ENCODE data around the gene ALK. TPM values are rescaled to one million over a fixed set of nuclear protein-coding genes. Genes with fewer than 3 reads are reported as not detected.

ALK gene
- total RNA-seq, 1 experiment from 2014 or later: 0.07 TPM

DNA sequence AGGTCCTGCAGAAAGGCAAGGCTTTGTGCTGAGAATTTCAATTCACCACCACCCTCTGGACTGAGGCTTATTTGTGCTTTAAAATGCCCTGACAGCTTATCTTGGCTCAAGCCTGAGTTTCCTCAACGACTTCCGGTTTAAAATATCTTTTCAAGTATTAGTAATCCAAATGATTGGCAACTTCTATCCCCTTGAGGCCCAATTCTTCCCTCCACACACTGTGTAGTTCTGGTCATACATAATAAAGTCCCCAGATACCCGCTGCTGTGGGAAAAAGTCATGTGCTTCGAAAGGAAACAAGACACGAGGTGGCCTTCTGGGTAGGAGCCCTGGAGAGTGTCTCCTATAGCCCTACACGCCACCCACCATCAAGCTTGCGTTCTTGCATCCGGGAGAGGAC is 393.4 kb downstream of the ALK start:
- no peak overlapping the region for H3K4me3 Mint-ChIP-seq (ENCODE audit: unreplicated experiment)
- DNase-seq (ENCODE audit: unreplicated experiment): no peak
- no peaks in the 10 kb centered on the region for H3K36me3 Mint-ChIP-seq (ENCODE audit: insufficient read depth, unreplicated experiment)
- H3K27ac Mint-ChIP-seq (ENCODE audit: low read depth, unreplicated experiment): no peak overlapping the region
- H3K27me3 Mint-ChIP-seq (ENCODE audit: insufficient read depth, unreplicated experiment): peaks cover 12% of the 10 kb centered on the region
- POLR2A ChIA-PET: no interaction called here
- H3K9me3 Mint-ChIP-seq (ENCODE audit: unreplicated experiment): no peaks in the 10 kb centered on the region
- BruUV-seq (replicated peaks): no TSS peak
- H3K4me1 Mint-ChIP-seq (ENCODE audit: insufficient read depth, unreplicated experiment): peaks cover 15% of the 10 kb centered on the region
- TF ChIP-seq, protein P1, sequence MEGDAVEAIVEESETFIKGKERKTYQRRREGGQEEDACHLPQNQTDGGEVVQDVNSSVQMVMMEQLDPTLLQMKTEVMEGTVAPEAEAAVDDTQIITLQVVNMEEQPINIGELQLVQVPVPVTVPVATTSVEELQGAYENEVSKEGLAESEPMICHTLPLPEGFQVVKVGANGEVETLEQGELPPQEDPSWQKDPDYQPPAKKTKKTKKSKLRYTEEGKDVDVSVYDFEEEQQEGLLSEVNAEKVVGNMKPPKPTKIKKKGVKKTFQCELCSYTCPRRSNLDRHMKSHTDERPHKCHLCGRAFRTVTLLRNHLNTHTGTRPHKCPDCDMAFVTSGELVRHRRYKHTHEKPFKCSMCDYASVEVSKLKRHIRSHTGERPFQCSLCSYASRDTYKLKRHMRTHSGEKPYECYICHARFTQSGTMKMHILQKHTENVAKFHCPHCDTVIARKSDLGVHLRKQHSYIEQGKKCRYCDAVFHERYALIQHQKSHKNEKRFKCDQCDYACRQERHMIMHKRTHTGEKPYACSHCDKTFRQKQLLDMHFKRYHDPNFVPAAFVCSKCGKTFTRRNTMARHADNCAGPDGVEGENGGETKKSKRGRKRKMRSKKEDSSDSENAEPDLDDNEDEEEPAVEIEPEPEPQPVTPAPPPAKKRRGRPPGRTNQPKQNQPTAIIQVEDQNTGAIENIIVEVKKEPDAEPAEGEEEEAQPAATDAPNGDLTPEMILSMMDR (IDR thresholded peaks at IDR 0.05; ENCODE audit: unreplicated experiment): no peak
- CTCF ChIA-PET: interaction anchor here (0.5 kb wide), 1 partner anchor 1334 kb away, joined by 3 read pairs; no protein-coding TSS in a partner anchor
- intact Hi-C loops (cut with micrococcal nuclease): no loop called here

DNA sequence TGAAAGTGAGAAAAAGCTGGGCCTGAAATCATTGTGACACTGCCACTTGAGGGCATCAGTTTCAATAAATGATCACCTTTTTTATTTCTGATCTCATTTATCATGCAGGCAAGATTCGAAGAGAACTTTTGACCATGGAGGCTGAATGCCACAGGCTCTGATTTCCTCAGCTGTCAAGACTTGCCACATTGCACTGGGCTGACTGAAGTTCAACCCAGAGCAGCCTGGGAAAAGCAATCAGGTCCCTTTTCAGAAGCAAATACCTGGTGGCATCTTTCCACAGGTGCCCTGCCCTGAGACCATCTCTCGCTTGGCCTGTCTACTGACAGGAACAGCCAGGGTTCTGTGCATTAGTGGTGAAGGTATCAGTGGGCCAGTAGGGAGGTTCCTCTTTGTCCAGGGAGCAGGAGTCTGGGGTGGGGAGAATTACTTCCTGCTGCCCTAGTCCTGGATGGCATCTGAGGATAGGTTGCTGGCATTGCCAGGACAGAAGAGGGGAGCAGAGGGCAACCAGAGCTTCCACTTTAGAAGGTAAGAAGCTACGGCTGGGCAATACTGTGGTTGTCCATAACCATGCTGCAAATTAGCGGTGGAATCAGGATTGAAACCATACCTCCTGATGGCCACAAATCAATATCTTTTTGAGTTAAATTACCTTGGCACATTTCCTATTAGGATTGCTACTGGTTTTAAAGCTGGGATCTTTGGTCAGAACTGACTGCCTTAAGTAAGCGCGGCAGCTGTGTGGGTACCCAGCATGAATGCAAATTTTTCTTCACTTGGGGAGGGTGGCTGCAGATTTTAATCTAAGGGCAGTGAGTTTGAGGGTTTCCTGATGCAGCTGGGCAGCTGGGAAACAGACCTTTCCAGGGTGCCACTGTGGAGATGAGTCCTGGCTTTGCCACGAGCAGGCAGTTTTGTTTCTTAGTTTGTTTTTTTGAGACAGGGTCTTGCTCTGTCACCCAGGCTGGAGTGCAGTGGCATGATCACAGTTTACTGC is 394.5 kb downstream of the ALK start:
- H3K4me1 Mint-ChIP-seq (ENCODE audit: insufficient read depth, unreplicated experiment): peaks cover 21% of the 10 kb centered on the region
- BruUV-seq (replicated peaks): no TSS peak
- no peaks in the 10 kb centered on the region for H3K9me3 Mint-ChIP-seq (ENCODE audit: unreplicated experiment)
- H3K27me3 Mint-ChIP-seq (ENCODE audit: insufficient read depth, unreplicated experiment): peaks cover 12% of the 10 kb centered on the region
- no peak for DNase-seq (ENCODE audit: unreplicated experiment)
- no peaks in the 10 kb centered on the region for H3K36me3 Mint-ChIP-seq (ENCODE audit: insufficient read depth, unreplicated experiment)
- TF ChIP-seq, protein P1 (IDR thresholded peaks at IDR 0.05; ENCODE audit: unreplicated experiment): no peak
- POLR2A ChIA-PET: interaction anchor here (0.5 to 0.6 kb wide), 2 partner anchors 288 to 304 kb away, joined by 3 read pairs; no protein-coding TSS in a partner anchor
- intact Hi-C loops (cut with micrococcal nuclease): no loop called here
- no peak overlapping the region for H3K4me3 Mint-ChIP-seq (ENCODE audit: unreplicated experiment)
- no peak overlapping the region for H3K27ac Mint-ChIP-seq (ENCODE audit: low read depth, unreplicated experiment)
- CTCF ChIA-PET: no interaction called here

DNA sequence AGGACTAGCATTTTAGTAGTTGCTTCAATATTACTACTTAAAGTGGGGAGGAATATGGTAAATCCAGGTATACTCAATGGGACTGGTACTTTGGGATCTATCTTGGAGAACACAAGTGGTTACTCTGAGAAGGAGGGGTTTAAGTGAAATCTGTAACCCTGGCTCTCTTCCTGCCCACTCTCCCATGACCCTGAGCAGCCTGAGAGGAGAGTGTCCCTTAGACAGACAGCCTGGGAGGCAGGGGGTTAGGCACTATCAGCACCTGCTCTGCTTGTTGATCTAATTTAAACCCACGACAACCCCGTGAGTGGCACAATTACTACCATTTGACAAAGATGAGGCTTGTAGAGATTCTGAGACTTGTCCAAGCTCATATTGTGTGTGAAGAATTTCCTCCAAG is 395.5 kb downstream of the ALK start:
- DNase-seq (ENCODE audit: unreplicated experiment): no peak
- BruUV-seq (replicated peaks): no TSS peak
- TF ChIP-seq, protein P1 (IDR thresholded peaks at IDR 0.05; ENCODE audit: unreplicated experiment): no peak
- CTCF ChIA-PET: interaction anchor here (0.7 kb wide), 1 partner anchor 160 kb away, joined by 5 read pairs; no protein-coding TSS in a partner anchor
- Mint-ChIP-seq H3K4me1 (ENCODE audit: insufficient read depth, unreplicated experiment) (peaks cover 21% of the 10 kb centered on the region), H3K27me3 (ENCODE audit: insufficient read depth, unreplicated experiment) (peaks cover 12% of the 10 kb centered on the region), H3K4me3 (ENCODE audit: unreplicated experiment) (no peak overlapping the region), H3K27ac (ENCODE audit: low read depth, unreplicated experiment) (no peak overlapping the region), H3K9me3 (ENCODE audit: unreplicated experiment) (no peaks in the 10 kb centered on the region), H3K36me3 (ENCODE audit: insufficient read depth, unreplicated experiment) (no peaks in the 10 kb centered on the region)
- intact Hi-C loops (cut with micrococcal nuclease): no loop called here
- POLR2A ChIA-PET: no interaction called here

DNA sequence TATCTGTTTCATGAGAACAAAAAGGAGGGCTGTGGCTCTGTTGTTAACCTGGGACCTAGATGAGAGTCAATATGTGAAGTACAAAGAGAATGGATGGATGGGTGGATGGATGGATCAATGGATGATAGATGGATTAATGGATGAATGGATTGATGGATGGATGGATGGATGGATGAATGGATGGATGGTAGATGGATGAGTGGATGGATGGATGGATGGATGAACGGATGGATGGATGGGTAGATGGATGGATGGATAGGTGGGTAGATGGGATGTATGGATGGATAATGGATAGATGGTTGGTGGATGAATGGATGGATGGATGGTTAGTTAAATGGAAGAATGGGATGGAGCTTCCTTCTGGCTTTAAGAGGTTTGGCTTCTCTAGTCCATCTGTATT is 396.7 kb downstream of the ALK start:
- H3K36me3 Mint-ChIP-seq (ENCODE audit: insufficient read depth, unreplicated experiment): no peaks in the 10 kb centered on the region
- TF ChIP-seq, protein P1 (IDR thresholded peaks at IDR 0.05; ENCODE audit: unreplicated experiment): no peak

More for the DNA sequence above, 396.7 kb downstream of the ALK start:
- no TSS peak for BruUV-seq (replicated peaks)
- no peaks in the 10 kb centered on the region for H3K9me3 Mint-ChIP-seq (ENCODE audit: unreplicated experiment)
- H3K4me1 Mint-ChIP-seq (ENCODE audit: insufficient read depth, unreplicated experiment): peaks cover 30% of the 10 kb centered on the region
- no peak overlapping the region for H3K4me3 Mint-ChIP-seq (ENCODE audit: unreplicated experiment)
- H3K27ac Mint-ChIP-seq (ENCODE audit: low read depth, unreplicated experiment): no peak overlapping the region
- CTCF ChIA-PET: interaction anchor here (0.6 to 0.9 kb wide), 2 partner anchors 17 to 39 kb away, joined by 3 read pairs; no protein-coding TSS in a partner anchor
- POLR2A ChIA-PET: no interaction called here
- peaks cover 12% of the 10 kb centered on the region for H3K27me3 Mint-ChIP-seq (ENCODE audit: insufficient read depth, unreplicated experiment)
- intact Hi-C loops (cut with micrococcal nuclease): no loop called here
- no peak for DNase-seq (ENCODE audit: unreplicated experiment)

All from MCF 10A (cell line).